Ovary (tissue), 9 donors: ENCODE measurements around the gene IGFLR1. TPM values are rescaled to one million over a fixed set of nuclear protein-coding genes. Genes with fewer than 3 reads are reported as not detected.

Experiments
- DNase-seq, 5 donors: peaks; one replicate each; pipeline ENCODE4 v3.0.0-alpha.2; 2019 to 2020
- H3K27ac ChIP-seq, 2 donors: fragments of 200-600 bp; one replicate each; pipeline versions ENCODE4 v1.5.1 to v1.8.0; 2019 to 2022
- H3K27me3 ChIP-seq: fragments of 200-600 bp; one replicate; pipeline ENCODE4 v1.8.0; 2022
- H3K36me3 ChIP-seq: fragments of 200-600 bp; sonication (generic); one replicate; pipeline ENCODE4 v1.5.1; 2019
- H3K4me1 ChIP-seq: one replicate; pipeline ENCODE4 v1.8.1; 2013; ENCODE audit warnings: mild to moderate bottlenecking, moderate library complexity; ENCODE audit not compliant: insufficient read depth
- H3K4me3 ChIP-seq: fragments of 200-600 bp; sonication (generic); one replicate; pipeline ENCODE4 v1.5.1; 2017
- H3K9me3 ChIP-seq, 2 donors: fragments of 200-600 bp in 1 of 2; sonication (generic) in 1 of 2; one replicate each; pipeline versions ENCODE4 v1.5.1 to v1.8.1; 2013 to 2019; ENCODE audit warnings: mild to moderate bottlenecking in 1 of 2, moderate library complexity in 1 of 2
- EP300 ChIP-seq: sonication (generic); formaldehyde crosslinking; IDR thresholded peaks from one replicate; pipeline ENCODE4 v1.6.1; 2017; ENCODE audit warnings: antibody characterized with exemption
- POLR2A ChIP-seq: fragments of 450-650 bp; IDR thresholded peaks from one replicate; pipeline ENCODE4 v1.6.1; 2017; ENCODE audit warnings: antibody characterized with exemption, mild to moderate bottlenecking, moderate library complexity
- whole genome bisulfite sequencing, 3 donors: extraction: QIAGEN DNeasy Blood & Tissue Kit in 1 of 3; methylation state at CpG; one replicate each; pipeline versions ENCODE4 v1.1.5 to v1.1.7; 2013 to 2017; 5-methylcytosine and 5-hydroxymethylcytosine counted together
- intact Hi-C, 4 donors: fragments of 100-400 bp; cut with DNase I; formaldehyde crosslinking; loops; one replicate each; pipeline versions ENCODE4 v1.11.0 to v1.15.1; 2022 to 2023
- polyA plus RNA-seq, 2 donors: library from polyadenylated mRNA; stranded (reverse); fragments of 200-250 nt in 1 of 2; fragments of 350-450 nt in 1 of 2; fragmentation: Illumina TruSeq in 1 of 2; extraction: RNeasy Lipid Tissue Mini Kit (QIAGEN cat#74804) in 1 of 2; gene quantifications; one replicate each; pipeline ENCODE4 v1.2.3, GENCODE V29; 2013 to 2014
- total RNA-seq, 7 donors: library from RNA; depleted of rRNA in 2 of 7; stranded (reverse); fragments of >200 nt in 2 of 7; fragmentation: NEBNext Ultra II Directional in 3 of 7; extraction: Animal tissue kit (Norgen Biotek cat#: 25700) in 3 of 7; gene quantifications; one replicate each; pipeline versions ENCODE4 v1.1.0 to v1.2.4, GENCODE V29; 2016 to 2023
- TF ChIP-seq, protein P1 (sequence below), 3 donors: fragments of 450-650 bp in 2 of 3; fragments of 200-600 bp in 1 of 3; IDR thresholded peaks; one replicate each; pipeline versions ENCODE4 v1.5.1 to v1.8.0; 2016 to 2022; ENCODE audit warnings: antibody characterized with exemption in 3 of 3, mild to moderate bottlenecking in 1 of 3
- donor health status: DM: no; HTN: no; CAD: no; lungs with moderate emphysema.
- donor health status: DM: no; HTN: no; CAD: no.
- donor health status: Bipolar disorder and iron deficiency.
- donor health status: DM: yes; HTN: yes; CAD: no.
- donor health status: DM: no; HTN: no; CAD: no.
- donor health status: DM: yes; HTN: yes; CAD: no.

The IGFLR1 gene
- total and polyA plus RNA-seq, 9 donors = 0.93 to 12.8 (median 7.6) TPM

DNA sequence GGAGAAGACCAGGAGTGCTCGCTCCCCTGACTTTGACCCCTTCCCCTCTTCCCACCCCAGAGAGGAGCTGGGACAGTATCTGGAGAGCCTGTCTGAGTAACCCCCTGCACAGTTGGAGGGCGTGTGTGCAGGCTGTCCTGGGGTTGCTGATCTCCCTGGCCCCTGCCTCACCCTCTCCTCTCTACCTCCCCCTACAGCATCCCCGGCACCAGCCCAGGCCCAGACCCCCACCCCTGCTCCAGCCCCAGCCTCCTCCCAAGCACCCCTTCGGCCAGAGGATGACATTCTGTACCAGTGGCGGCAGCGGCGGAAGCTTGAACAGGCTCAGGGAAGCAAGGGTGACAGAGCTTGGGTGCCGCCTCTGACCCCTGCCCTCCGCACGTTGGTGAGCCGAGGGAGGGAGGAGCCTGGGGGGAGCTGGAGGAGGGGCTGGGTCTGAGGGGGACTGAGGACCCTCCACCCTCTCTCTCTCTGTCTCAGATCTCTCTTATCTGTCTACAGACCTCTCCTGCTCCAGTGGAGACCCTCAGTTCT, 24.4 kb upstream of the IGFLR1 start:
- H3K4me3 ChIP-seq = no peak overlapping the region
- TF ChIP-seq, protein P1, sequence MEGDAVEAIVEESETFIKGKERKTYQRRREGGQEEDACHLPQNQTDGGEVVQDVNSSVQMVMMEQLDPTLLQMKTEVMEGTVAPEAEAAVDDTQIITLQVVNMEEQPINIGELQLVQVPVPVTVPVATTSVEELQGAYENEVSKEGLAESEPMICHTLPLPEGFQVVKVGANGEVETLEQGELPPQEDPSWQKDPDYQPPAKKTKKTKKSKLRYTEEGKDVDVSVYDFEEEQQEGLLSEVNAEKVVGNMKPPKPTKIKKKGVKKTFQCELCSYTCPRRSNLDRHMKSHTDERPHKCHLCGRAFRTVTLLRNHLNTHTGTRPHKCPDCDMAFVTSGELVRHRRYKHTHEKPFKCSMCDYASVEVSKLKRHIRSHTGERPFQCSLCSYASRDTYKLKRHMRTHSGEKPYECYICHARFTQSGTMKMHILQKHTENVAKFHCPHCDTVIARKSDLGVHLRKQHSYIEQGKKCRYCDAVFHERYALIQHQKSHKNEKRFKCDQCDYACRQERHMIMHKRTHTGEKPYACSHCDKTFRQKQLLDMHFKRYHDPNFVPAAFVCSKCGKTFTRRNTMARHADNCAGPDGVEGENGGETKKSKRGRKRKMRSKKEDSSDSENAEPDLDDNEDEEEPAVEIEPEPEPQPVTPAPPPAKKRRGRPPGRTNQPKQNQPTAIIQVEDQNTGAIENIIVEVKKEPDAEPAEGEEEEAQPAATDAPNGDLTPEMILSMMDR (IDR thresholded peaks at IDR 0.05) = no peak
- TF ChIP-seq POLR2A (no peak), EP300 (no peak)
- no peaks in the 10 kb centered on the region for H3K9me3 ChIP-seq
- no peaks in the 10 kb centered on the region for H3K27me3 ChIP-seq
- intact Hi-C loops = no loop called here
- WGBS, 3 donors = 76 to 83% (median 80%) methylated on average over 11 of the region's 11 CpGs
- peak overlapping the region in 1 of 2 donors; percentile 76 for H3K27ac ChIP-seq
- peaks cover 19% of the 10 kb centered on the region for H3K4me1 ChIP-seq
- peak in 1 of 5 donors; percentile 39 for DNase-seq
- no peaks in the 10 kb centered on the region for H3K36me3 ChIP-seq

DNA sequence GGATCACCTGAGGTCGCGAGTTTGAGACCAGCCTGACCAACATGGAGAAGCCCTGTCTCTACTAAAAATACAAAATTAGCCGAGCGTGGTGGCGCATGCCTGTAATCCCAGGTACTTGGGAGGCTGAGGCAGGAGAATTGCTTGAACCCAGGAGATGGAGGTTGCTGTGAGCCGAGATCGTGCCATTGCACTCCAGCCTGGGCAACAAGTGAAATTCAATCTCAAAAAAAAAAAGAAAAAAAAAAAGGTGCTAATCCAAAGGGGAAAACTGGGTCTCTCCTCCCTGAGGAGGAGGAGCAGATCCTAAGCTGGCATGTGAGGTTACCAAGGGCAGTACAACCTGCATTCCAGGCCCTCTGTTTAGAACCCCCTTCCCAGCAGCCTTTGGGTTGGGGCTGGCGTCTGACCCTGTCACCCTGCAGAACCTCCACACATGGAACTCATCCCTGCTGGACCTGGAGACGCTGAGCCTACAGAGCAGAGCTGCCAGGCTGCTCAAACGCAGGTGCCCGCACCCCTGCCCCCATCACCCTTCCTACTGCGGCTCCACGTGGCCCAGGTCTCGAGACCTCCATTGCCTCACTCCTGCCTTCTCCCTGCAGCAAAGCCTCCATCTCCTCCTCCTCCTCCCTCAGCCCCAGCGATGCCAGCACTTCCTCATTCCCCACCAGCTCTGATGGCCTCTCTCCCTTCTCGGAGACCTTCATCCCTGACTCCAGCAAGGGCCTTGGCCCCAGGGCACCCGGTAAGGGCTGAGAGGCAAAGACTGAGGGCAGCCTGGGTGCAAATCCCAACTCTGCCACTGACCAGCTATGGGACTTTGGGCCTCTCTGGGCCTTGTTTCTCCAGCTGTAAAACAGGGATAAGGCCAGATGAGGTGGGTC, 22.4 kb upstream of the IGFLR1 start:
- H3K4me1 ChIP-seq = peaks cover 19% of the 10 kb centered on the region
- no peak overlapping the region for H3K27ac ChIP-seq
- TF ChIP-seq, protein P1 (IDR thresholded peaks at IDR 0.05) = no peak
- intact Hi-C loops = no loop called here
- H3K36me3 ChIP-seq = no peaks in the 10 kb centered on the region
- no peaks in the 10 kb centered on the region for H3K9me3 ChIP-seq
- 85 to 90% (median 90%) methylated on average over 17 of the region's 17 CpGs for WGBS, 3 donors
- no peak overlapping the region for H3K4me3 ChIP-seq
- H3K27me3 ChIP-seq = no peaks in the 10 kb centered on the region
- DNase-seq = peak in 1 of 5 donors; percentile 19

DNA sequence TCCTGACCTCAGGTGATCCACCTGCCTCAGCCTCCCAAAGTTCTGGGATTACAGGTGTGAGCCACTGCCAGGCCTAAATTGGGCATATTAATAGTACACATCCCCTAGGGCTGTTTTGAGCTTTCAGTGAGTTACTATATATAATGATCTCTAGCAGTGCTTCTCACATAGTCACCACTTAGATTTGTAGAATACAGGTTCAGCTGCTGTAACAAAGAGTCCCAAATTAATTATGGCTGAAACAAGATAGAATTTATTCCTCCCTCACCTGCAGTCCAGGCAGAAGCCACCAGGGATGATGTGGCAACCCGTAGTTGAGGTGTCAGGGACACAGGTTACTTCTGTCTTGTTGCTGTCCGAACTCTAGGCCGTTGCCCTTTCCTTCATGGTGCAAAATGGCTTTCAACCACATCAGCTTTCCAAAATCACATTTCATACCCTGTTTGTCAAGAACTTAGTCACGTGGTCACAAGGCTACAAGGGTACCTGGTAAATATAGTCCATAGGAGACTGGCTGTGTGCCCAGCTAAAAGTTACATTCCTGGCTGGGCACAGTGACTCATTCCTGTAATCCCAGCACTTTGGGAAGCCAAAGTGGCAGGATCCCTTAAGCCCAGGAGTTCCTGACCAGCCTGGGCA, 18.6 kb upstream of the IGFLR1 start:
- intact Hi-C loops = no loop called here
- no peaks in the 10 kb centered on the region for H3K36me3 ChIP-seq
- TF ChIP-seq POLR2A (no peak), EP300 (no peak)
- TF ChIP-seq, protein P1 (IDR thresholded peaks at IDR 0.05) = no peak
- DNase-seq = peak in 1 of 5 donors; percentile 21
- H3K27ac ChIP-seq = no peak overlapping the region
- peaks cover 6% of the 10 kb centered on the region for H3K4me1 ChIP-seq
- H3K4me3 ChIP-seq = no peak overlapping the region
- no peaks in the 10 kb centered on the region for H3K27me3 ChIP-seq
- no peaks in the 10 kb centered on the region for H3K9me3 ChIP-seq
- 91 to 95% (median 93%) methylated on average over 4 of the region's 4 CpGs for WGBS, 3 donors

DNA sequence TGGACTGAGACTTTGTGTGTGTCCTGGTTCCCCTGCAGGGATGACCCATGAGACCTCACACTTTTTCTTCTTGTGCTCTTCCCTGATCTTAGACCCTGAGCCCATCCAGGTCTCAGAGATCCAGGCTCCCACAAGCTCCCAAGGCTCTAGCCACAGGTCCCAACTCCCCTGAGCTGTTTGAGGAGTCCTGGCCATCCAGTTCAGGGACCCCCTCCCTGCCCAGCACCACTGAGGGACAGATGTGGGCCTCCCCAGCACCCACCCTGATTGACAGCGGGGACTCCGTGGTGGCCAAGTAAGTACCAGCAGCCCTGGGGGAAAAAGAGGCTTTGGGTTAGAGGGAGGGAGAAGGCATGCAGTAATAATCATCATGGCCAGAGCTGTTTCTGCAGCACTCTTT, 17.4 kb upstream of the IGFLR1 start:
- Histone ChIP-seq H3K4me1 (peaks cover 12% of the 10 kb centered on the region), H3K27me3 (no peaks in the 10 kb centered on the region), H3K36me3 (no peaks in the 10 kb centered on the region), H3K4me3 (no peak overlapping the region), H3K27ac (no peak overlapping the region), H3K9me3 (no peaks in the 10 kb centered on the region)
- TF ChIP-seq, protein P1 (IDR thresholded peaks at IDR 0.05) = no peak
- TF ChIP-seq POLR2A (no peak), EP300 (no peak)
- DNase-seq = peak in 1 of 5 donors; percentile 36
- intact Hi-C loops = no loop called here
- 91 to 100% (median 94%) methylated on average over 2 of the region's 2 CpGs for WGBS, 3 donors
